CD14-positive monocyte (primary cell): ENCODE data around the gene NKAIN2. TPM values are rescaled to one million over a fixed set of nuclear protein-coding genes. Genes with fewer than 3 reads are reported as not detected.

Source experiments
- DNase-seq, 3 donors: peaks; one replicate each; pipeline ENCODE4 v3.0.0-alpha.2; 2011 to 2022
- H2AFZ ChIP-seq: 2 replicates; pipeline ENCODE4 v1.6.0; 2012; ENCODE audit warnings: mild to moderate bottlenecking, low read depth, low read length, inconsistent platforms; ENCODE audit not compliant: insufficient read depth, poor library complexity, severe bottlenecking
- H3K27ac ChIP-seq, 2 donors: 1 replicate in 1 of 2; 2 replicates in 1 of 2; pipeline ENCODE4 v1.5.1; 2012 to 2013; ENCODE audit warnings: low read length in 2 of 2, control low read depth in 1 of 2, inconsistent platforms in 1 of 2, low read depth in 1 of 2, mild to moderate bottlenecking in 1 of 2
- H3K27me3 ChIP-seq, 2 donors: one replicate each; pipeline versions ENCODE4 v1.6.0 to v1.6.1; 2011 to 2013; ENCODE audit warnings: low read length in 2 of 2; ENCODE audit not compliant: control insufficient read depth in 2 of 2, insufficient read depth in 2 of 2
- H3K36me3 ChIP-seq, 2 donors: replicated peaks in 1 of 2; 1 replicate in 1 of 2; 2 replicates in 1 of 2; pipeline versions ENCODE4 v1.5.1 to v1.6.1; 2012 to 2013; ENCODE audit warnings: low read length in 2 of 2, control low read depth in 1 of 2, inconsistent platforms in 1 of 2, mild to moderate bottlenecking in 1 of 2; ENCODE audit not compliant: insufficient read depth in 2 of 2, control insufficient read depth in 1 of 2
- H3K4me1 ChIP-seq, 2 donors: 1 replicate in 1 of 2; 2 replicates in 1 of 2; pipeline versions ENCODE4 v1.5.1 to v1.6.1; 2012 to 2013; ENCODE audit warnings: low read length in 2 of 2, control low read depth in 1 of 2, inconsistent platforms in 1 of 2, mild to moderate bottlenecking in 1 of 2, moderate library complexity in 1 of 2; ENCODE audit not compliant: insufficient read depth in 2 of 2, control insufficient read depth in 1 of 2
- H3K4me2 ChIP-seq: replicated peaks from 2 replicates; pipeline ENCODE3; 2012; ENCODE audit warnings: low read length, moderate library complexity, mild to moderate bottlenecking; ENCODE audit not compliant: poor library complexity, severe bottlenecking; ENCODE audit errors: extremely low read depth
- H3K4me3 ChIP-seq, 3 experiments: fragments of 200-600 bp in 1 of 3; sonication (generic) in 1 of 3; replicated peaks in 1 of 3; 1 replicate in 2 of 3; 2 replicates in 1 of 3; pipeline ENCODE4 v1.5.1; 2011 to 2013; ENCODE audit warnings: low read length in 3 of 3, mild to moderate bottlenecking in 3 of 3, control low read depth in 2 of 3, low read depth in 2 of 3, inconsistent platforms in 1 of 3, moderate library complexity in 1 of 3
- H3K79me2 ChIP-seq: 2 replicates; pipeline ENCODE4 v1.6.0; 2012; ENCODE audit warnings: mild to moderate bottlenecking, control low read depth, inconsistent platforms, low read length, moderate library complexity; ENCODE audit not compliant: insufficient read depth
- H3K9ac ChIP-seq: 2 replicates; pipeline ENCODE4 v1.6.0; 2017; ENCODE audit warnings: low read length, mild to moderate bottlenecking; ENCODE audit not compliant: insufficient read depth, poor library complexity, severe bottlenecking
- H3K9me3 ChIP-seq, 2 donors: replicated peaks in 1 of 2; 1 replicate in 1 of 2; 2 replicates in 1 of 2; pipeline versions ENCODE4 v1.5.1 to v1.6.1; 2012 to 2013; ENCODE audit warnings: low read length in 2 of 2, control low read depth in 1 of 2; ENCODE audit not compliant: control insufficient read depth in 1 of 2, insufficient read depth in 1 of 2
- H4K20me1 ChIP-seq: 2 replicates; pipeline ENCODE4 v1.6.0; 2012; ENCODE audit warnings: mild to moderate bottlenecking, low read length, control low read depth, moderate library complexity; ENCODE audit not compliant: insufficient read depth
- H3K27ac Mint-ChIP-seq, 7 donors: one replicate each; pipeline ENCODE4 v1.8.0; 2020; ENCODE audit warnings: mild to moderate bottlenecking in 7 of 7, mixed read lengths in 7 of 7, moderate library complexity in 6 of 7, inconsistent platforms in 2 of 7
- H3K27me3 Mint-ChIP-seq, 3 donors: one replicate each; pipeline ENCODE4 v1.8.0; 2021 to 2022; ENCODE audit warnings: low read depth in 3 of 3, mild to moderate bottlenecking in 3 of 3, mixed read lengths in 3 of 3, moderate library complexity in 3 of 3, inconsistent platforms in 1 of 3
- H3K36me3 Mint-ChIP-seq, 2 donors: one replicate each; pipeline ENCODE4 v1.8.0; 2020; ENCODE audit warnings: mixed read lengths in 2 of 2, inconsistent platforms in 1 of 2, mild to moderate bottlenecking in 1 of 2
- H3K4me1 Mint-ChIP-seq: one replicate; pipeline ENCODE4 v1.8.0; 2020; ENCODE audit warnings: mild to moderate bottlenecking, mixed read lengths
- H3K4me3 Mint-ChIP-seq, 2 donors: one replicate each; pipeline ENCODE4 v1.8.0; 2020; ENCODE audit warnings: mild to moderate bottlenecking in 2 of 2, mixed read lengths in 2 of 2, moderate library complexity in 1 of 2
- H3K9me3 Mint-ChIP-seq, 7 donors: one replicate each; pipeline ENCODE4 v1.8.0; 2020 to 2022; ENCODE audit warnings: mixed read lengths in 7 of 7, mild to moderate bottlenecking in 6 of 7, moderate library complexity in 6 of 7, inconsistent platforms in 2 of 7
- WGBS: methylation state at CpG from one replicate; pipeline ENCODE4 v1.1.5; 2013; ENCODE audit warnings: missing lambda C conversion rate; ENCODE audit not compliant: insufficient coverage; 5-methylcytosine and 5-hydroxymethylcytosine counted together
- intact Hi-C, 2 donors: fragments of 100-400 bp; cut with micrococcal nuclease; formaldehyde crosslinking; loops; one replicate each; pipeline versions ENCODE4 v1.15.0 to v1.15.1; 2023
- polyA plus RNA-seq, 3 donors: library from polyadenylated mRNA; depleted of rRNA in 1 of 3; unstranded in 2 of 3; stranded (reverse) in 1 of 3; fragments of 300-500 nt in 2 of 3; fragments of >200 nt in 1 of 3; fragmentation: Illumina TruSeq in 2 of 3; gene quantifications; 1 replicate in 2 of 3; 2 replicates in 1 of 3; pipeline ENCODE4 v1.2.3, GENCODE V29; 2012 to 2021
- TF ChIP-seq, protein P1 (sequence below): fragments of 200-600 bp; IDR thresholded peaks from one replicate; pipeline ENCODE4 v1.8.0; 2022; ENCODE audit warnings: antibody characterized with exemption, mild to moderate bottlenecking

The NKAIN2 gene
- polyA plus RNA-seq, 3 donors = not detected

- Mint-ChIP-seq H3K27me3 (no peaks in the 10 kb centered on the region), H3K36me3 (no peaks in the 10 kb centered on the region), H3K9me3 (peaks cover 0 to 9% (median 2%) of the 10 kb centered on the region in 7 donors), H3K27ac (no peak overlapping the region), H3K4me1 (no peaks in the 10 kb centered on the region), H3K4me3 (no peak overlapping the region)
- Histone ChIP-seq H3K4me3 (no peak overlapping the region), H2AFZ (no peak overlapping the region), H3K79me2 (no peaks in the 10 kb centered on the region), H3K27me3 (no peaks in the 10 kb centered on the region), H3K4me2 (no peak overlapping the region), H3K9ac (no peak overlapping the region), H4K20me1 (no peaks in the 10 kb centered on the region), H3K4me1 (no peaks in the 10 kb centered on the region), H3K27ac (no peak overlapping the region), H3K9me3 (peaks cover 0 to 3% of the 10 kb centered on the region in 2 donors), H3K36me3 (no peaks in the 10 kb centered on the region)
- TF ChIP-seq, protein P1, sequence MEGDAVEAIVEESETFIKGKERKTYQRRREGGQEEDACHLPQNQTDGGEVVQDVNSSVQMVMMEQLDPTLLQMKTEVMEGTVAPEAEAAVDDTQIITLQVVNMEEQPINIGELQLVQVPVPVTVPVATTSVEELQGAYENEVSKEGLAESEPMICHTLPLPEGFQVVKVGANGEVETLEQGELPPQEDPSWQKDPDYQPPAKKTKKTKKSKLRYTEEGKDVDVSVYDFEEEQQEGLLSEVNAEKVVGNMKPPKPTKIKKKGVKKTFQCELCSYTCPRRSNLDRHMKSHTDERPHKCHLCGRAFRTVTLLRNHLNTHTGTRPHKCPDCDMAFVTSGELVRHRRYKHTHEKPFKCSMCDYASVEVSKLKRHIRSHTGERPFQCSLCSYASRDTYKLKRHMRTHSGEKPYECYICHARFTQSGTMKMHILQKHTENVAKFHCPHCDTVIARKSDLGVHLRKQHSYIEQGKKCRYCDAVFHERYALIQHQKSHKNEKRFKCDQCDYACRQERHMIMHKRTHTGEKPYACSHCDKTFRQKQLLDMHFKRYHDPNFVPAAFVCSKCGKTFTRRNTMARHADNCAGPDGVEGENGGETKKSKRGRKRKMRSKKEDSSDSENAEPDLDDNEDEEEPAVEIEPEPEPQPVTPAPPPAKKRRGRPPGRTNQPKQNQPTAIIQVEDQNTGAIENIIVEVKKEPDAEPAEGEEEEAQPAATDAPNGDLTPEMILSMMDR = no peak
- intact Hi-C loops = no loop called here
- DNase-seq = no peak
These were observed 585.5 kb downstream of the NKAIN2 start for GRCh38 chr6:124389127-124389526.

DNA sequence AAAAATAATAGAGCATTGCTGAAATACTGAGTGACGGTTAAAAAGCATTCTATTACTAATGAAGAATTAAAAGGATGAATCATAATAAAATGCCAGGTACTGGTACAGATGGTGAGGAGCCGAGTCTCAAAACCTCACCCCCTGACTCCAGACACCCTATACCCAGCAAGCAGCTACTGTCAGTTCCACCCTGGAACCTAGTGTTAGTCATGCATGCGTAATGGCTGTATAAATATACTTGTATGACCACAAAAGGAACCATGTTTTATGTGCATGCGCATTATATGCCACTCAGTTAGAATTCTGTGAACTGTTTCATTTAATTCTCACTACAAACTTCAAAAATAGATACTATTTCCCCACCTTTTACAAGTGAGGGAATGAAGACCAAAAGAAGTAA lies 589.9 kb downstream of the NKAIN2 start:
- Mint-ChIP-seq H3K4me3 (no peak overlapping the region), H3K4me1 (no peaks in the 10 kb centered on the region), H3K27ac (no peak overlapping the region), H3K27me3 (no peaks in the 10 kb centered on the region), H3K36me3 (no peaks in the 10 kb centered on the region), H3K9me3 (peaks cover 0 to 6% (median 0%) of the 10 kb centered on the region in 7 donors)
- TF ChIP-seq, protein P1 = no peak
- no peaks in the 10 kb centered on the region for H4K20me1 ChIP-seq
- DNase-seq = no peak
- no peaks in the 10 kb centered on the region for H3K27me3 ChIP-seq
- intact Hi-C loops = no loop called here
- no peaks in the 10 kb centered on the region for H3K9me3 ChIP-seq
- H2AFZ ChIP-seq = no peak overlapping the region
- no peak overlapping the region for H3K4me3 ChIP-seq
- H3K79me2 ChIP-seq = no peaks in the 10 kb centered on the region
- no peaks in the 10 kb centered on the region for H3K36me3 ChIP-seq
- H3K4me1 ChIP-seq = no peaks in the 10 kb centered on the region
- H3K4me2 ChIP-seq = no peak overlapping the region
- H3K27ac ChIP-seq = no peak overlapping the region
- H3K9ac ChIP-seq = no peak overlapping the region
- no CpG with 5 or more reads among the region's 4 CpGs for WGBS
